ENCODE results near the gene IRAG1. TPM values are rescaled to one million over a fixed set of nuclear protein-coding genes. Genes with fewer than 3 reads are reported as not detected.

IRAG1 gene
- total RNA-seq, 4 donors from 2014 or later = 4.2 to 44.6 (median 11.8) TPM

DNA sequence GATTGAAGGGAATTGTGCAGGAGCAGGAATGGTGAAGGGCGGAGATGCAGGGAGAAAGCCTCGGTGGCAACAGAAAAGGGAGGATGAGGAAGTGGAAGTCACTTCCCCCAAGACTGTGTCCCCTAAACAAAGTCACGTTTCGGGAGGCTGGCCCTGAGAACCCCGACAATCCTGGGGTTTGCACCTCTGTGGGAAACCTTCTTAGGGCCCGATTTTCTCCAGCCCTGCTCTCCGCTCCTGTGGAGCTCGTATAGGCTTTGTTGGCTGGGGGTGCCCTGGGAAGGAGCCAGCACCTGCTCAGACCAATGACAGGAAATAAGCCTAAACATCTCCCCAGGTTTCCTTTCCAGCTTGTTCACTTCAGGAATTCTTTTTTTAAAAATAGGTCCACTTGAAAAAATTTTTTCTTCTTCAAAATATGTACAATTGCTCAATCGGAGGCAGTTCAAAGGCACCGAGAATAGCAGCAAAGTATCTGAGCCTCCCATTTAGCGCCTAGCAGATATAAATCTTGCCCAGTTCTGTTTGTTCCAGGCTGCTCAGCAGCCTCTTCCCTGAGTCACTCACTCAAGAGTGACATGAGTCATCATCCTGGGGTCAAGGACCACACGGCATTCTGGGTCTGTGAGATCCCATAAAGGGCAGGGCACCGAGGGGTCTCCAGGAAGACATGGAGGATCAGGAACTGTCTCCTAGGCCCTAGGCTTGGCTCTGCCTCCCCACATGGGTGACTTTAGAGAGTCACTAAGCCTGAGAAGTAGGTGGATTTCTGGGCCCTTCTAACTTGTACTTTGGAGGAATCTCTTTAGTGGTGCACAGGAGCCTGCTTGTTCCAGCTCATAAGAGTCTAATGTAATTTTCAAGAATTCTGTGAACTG is 34.0 kb downstream of the IRAG1 start:
- Histone ChIP-seq H3K36me3 (no peaks in the 10 kb centered on the region), H3K9me3 (no peaks in the 10 kb centered on the region), H3K27me3 (no peaks in the 10 kb centered on the region), H3K27ac (peak overlapping the region; percentile 42 to 83 (median 72)), H3K4me3 (no peak overlapping the region), H3K4me1 (peaks cover 3 to 59% (median 14%) of the 10 kb centered on the region in 4 donors)
- peak in 2 of 3 donors; percentile 58 to 69 for DNase-seq
- TF ChIP-seq, protein P1, sequence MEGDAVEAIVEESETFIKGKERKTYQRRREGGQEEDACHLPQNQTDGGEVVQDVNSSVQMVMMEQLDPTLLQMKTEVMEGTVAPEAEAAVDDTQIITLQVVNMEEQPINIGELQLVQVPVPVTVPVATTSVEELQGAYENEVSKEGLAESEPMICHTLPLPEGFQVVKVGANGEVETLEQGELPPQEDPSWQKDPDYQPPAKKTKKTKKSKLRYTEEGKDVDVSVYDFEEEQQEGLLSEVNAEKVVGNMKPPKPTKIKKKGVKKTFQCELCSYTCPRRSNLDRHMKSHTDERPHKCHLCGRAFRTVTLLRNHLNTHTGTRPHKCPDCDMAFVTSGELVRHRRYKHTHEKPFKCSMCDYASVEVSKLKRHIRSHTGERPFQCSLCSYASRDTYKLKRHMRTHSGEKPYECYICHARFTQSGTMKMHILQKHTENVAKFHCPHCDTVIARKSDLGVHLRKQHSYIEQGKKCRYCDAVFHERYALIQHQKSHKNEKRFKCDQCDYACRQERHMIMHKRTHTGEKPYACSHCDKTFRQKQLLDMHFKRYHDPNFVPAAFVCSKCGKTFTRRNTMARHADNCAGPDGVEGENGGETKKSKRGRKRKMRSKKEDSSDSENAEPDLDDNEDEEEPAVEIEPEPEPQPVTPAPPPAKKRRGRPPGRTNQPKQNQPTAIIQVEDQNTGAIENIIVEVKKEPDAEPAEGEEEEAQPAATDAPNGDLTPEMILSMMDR (IDR thresholded peaks at IDR 0.05) = no peak

- no peak for DNase-seq
- no peaks in the 10 kb centered on the region for H3K27me3 ChIP-seq
- H3K4me3 ChIP-seq = no peak overlapping the region
- peaks cover 3 to 59% (median 14%) of the 10 kb centered on the region in 4 donors for H3K4me1 ChIP-seq
- H3K27ac ChIP-seq = peak overlapping the region; percentile 42 to 83 (median 68)
- no peaks in the 10 kb centered on the region for H3K36me3 ChIP-seq
- no peak for TF ChIP-seq POLR2A (IDR thresholded peaks at IDR 0.05)
- TF ChIP-seq, protein P1 (IDR thresholded peaks at IDR 0.05) = no peak
- no peaks in the 10 kb centered on the region for H3K9me3 ChIP-seq
These were observed 34.8 kb downstream of the IRAG1 start for GRCh38 chr11:10658621-10659338.

DNA sequence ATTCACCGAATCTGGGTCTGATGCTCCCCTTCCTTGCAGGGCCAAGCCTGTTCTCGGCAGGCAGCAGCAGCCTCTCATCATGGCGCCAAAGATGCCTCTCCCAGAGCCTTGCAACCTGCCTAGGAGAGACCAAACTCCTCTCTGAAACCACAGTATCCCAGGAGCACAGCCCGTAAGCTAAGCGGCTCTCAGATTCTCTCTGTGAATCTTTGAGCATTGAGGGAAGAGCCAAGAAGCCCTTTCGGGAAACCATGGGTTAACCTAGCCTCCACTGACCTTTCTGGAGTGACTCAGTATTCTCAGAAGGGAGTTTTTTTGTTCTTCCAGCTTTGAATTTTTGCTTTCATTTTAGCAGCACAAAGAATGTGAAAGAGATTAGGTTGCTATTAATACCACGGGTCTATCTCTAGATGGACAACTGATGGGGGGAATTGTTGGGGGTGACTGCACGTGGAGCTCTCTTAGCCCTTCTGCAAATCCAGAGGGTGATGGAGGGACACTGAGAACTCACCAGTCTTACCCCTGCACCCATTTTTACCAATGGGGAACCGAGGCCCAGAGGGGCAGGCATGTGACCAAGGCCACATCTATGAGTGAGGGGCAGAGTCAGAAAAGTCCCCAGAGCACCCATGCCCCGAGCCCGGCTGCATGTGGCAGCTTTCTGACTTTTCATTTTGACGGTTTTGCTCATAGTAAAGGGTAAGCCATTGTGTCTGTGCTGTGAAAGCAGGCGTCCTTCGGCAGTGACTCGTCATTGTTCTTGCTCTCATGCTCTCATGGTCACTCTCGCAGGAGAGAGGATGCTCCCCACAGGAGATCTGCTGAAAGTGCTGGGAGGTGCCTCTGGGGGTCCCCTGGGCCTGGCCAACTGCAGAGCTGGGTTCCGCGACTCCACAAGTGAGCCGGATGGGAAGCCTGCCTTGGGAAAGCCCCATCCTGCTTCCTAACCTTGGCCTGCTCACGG is 36.0 kb downstream of the IRAG1 start:
- Histone ChIP-seq H3K27me3 (no peaks in the 10 kb centered on the region), H3K36me3 (no peaks in the 10 kb centered on the region), H3K9me3 (no peaks in the 10 kb centered on the region), H3K4me3 (no peak overlapping the region), H3K27ac (peak overlapping the region; percentile 14 to 83 (median 68)), H3K4me1 (peaks cover 3 to 59% (median 14%) of the 10 kb centered on the region in 4 donors)
- DNase-seq = no peak
- no peak for TF ChIP-seq POLR2A (IDR thresholded peaks at IDR 0.05)
- TF ChIP-seq, protein P1 (IDR thresholded peaks at IDR 0.05) = no peak

DNA sequence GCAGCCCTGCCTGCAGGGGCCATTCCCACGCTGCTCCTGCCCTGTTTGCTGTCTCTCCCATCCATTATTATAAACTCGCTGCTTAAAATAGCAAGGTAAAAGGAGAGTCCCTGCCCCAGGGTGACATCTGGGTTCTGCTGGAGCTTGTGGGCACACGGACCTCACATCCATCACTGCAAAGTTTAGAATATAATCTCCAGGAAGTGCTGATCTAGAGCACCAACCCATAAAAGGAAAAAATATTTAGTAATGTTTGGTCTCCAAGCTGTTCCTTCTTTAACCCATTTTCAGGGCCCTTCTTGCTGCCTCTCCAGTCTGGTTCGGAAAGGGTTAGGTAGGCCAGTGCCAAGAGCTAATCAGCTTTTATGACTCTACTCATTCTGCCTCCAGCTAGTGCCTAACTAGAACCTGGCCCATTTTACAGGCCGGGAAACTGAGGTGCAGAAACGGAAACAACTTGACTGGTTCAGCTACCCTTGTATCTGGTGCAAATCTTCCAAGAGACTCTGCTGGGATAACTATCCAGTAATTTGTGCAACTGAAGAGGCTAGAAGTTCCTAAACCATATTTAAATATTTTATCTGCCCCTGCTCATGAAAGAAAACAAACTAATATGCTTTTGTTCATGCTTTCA is 37.5 kb downstream of the IRAG1 start:
- Histone ChIP-seq H3K36me3 (no peaks in the 10 kb centered on the region), H3K9me3 (no peaks in the 10 kb centered on the region), H3K27ac (peak overlapping the region; percentile 28 to 83 (median 68)), H3K4me3 (no peak overlapping the region), H3K27me3 (no peaks in the 10 kb centered on the region), H3K4me1 (peaks cover 3 to 56% (median 16%) of the 10 kb centered on the region in 4 donors)
- TF ChIP-seq POLR2A (IDR thresholded peaks at IDR 0.05) = no peak
- TF ChIP-seq, protein P1 (IDR thresholded peaks at IDR 0.05) = no peak
- no peak for DNase-seq
